HG03175 (cell line): ENCODE results near the gene ZNF331.

Source experiments
- ATAC-seq: cut with Tn5 transposase; IDR thresholded peaks from one replicate; pipeline ENCODE4 v1.9.1; 2021; ENCODE audit warnings: mild to moderate bottlenecking, moderate library complexity; ENCODE audit not compliant: unreplicated experiment

ZNF331 gene

GRCh38 chr19:53520547-53521372 is 17.2 kb upstream of the ZNF331 start:
- peak; percentile 98 for ATAC-seq

DNA sequence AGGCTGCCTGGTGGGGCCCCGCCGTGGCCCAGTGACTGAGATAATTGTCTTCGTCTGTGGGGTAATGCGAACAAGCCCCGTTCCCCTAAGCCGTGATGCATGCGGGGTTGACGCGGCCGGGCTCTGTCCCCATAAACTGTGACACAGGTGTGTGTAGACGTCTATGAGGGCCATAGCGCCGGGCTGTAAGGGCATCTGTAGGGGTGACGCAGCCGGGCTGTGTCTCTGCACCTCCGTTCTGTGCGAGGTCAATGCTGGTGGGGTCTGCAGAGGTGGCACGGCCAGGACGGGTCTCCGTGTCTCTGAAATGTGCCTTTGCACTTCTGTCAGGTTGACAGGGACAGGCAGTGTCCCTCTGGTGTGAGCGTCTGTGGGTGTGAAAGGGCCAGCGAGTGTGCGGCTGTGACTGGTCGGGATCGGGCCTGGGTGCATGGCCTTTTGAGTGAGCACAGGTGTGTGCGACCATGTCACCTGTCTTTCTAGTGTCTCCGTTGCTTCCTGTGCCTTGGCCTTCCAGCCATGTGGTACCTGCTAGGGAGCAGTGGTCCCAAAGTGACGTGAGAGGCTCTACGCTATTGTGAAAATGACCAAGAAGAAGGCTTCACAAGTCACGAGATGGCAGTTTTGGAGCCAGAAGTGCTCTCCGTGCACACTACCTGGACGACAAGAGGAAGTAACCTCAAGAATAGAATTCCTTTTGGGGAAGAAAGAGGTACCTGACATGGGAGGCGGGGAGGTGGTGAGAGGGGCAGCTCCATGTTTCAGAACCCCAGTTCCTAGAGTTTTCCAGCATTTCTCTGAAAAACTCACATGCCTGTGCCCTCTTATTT is 16.4 kb upstream of the ZNF331 start:
- no peak for ATAC-seq

DNA sequence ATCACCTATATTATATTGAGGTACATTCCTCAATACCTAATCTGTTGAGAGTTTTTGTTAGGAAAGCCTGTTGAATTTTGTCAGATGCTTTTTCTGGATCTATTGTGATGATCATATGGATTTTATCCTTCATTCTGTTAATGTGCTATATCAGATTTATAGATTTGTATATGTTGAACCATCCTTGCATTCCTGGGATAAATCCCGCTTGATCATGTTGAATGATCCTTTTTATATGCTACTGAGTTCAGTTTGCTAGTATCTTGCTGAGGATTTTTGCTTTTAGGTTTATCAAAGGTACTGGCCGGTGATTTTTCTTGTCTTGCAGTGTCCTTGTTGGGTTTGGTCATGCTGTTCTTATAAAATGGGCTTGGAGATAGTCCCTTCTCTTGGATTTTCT is 12.0 kb upstream of the ZNF331 start:
- ATAC-seq, result no peak

- no peak for ATAC-seq
These were observed 7.3 kb upstream of the ZNF331 start for GRCh38 chr19:53530622-53531021.

DNA sequence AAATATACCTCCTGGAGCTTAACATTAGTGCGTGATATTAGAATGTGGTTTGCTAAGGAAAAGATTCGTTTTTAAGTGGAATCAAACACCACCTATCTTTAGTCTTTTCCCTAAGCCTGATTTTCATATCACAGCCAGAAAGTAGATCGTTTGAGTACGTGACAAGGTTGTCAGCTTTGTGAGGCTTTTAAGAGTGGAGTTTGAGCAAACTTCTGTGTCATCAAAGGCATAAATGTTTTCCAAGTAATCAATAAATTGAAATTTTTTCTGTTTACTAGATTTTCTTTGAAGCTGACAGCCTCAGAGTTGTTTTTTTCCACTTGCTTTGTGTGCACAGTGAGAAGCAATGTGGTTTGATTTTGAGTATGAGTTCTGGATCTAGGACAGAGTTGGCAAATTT is 6.5 kb upstream of the ZNF331 start:
- no peak for ATAC-seq

- no peak for ATAC-seq
These were observed 5.6 kb upstream of the ZNF331 start for GRCh38 chr19:53532362-53532761.

DNA sequence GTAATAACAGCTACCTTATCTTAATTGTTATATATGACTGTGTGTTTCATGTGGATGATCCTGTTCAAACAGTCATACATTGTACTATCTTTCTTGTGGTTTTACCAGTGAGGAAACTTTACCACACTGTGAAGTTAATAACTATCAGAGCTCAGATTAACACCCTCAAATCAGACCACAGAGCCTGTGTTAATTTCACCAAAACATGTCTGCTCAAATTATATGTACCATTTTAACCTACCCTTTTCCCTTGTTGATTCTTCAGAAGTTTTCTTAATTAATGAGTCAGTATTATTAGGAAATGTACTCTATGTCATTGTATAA is 1.8 kb upstream of the ZNF331 start:
- ATAC-seq, result no peak

- no peak for ATAC-seq
These were observed 824 bp upstream of the ZNF331 start for GRCh38 chr19:53537121-53537520.

GRCh38 chr19:53538378-53539109 is 599 bp downstream of the ZNF331 start:
- no peak for ATAC-seq

GRCh38 chr19:53540091-53540490 is 2.1 kb downstream of the ZNF331 start:
- no peak for ATAC-seq

DNA sequence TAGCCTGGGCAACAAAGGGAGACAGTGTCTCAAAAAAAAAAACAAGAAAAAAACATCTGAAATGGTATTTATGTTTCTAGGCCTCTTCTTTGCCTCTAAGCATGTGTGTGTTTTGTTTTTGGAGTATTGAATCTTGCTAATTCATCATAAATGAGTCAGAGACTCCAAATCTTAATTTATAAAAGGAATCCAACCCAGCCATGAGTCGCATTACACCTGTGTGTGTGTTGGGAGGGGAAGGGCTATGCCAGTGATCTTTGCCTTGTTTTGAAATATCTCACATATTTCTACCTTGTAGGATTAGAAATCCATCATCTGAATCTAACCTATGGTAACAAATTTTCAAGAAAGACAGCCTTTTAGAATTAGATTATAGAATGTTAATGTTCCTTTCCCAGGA is 4.0 kb downstream of the ZNF331 start:
- ATAC-seq, result no peak

DNA sequence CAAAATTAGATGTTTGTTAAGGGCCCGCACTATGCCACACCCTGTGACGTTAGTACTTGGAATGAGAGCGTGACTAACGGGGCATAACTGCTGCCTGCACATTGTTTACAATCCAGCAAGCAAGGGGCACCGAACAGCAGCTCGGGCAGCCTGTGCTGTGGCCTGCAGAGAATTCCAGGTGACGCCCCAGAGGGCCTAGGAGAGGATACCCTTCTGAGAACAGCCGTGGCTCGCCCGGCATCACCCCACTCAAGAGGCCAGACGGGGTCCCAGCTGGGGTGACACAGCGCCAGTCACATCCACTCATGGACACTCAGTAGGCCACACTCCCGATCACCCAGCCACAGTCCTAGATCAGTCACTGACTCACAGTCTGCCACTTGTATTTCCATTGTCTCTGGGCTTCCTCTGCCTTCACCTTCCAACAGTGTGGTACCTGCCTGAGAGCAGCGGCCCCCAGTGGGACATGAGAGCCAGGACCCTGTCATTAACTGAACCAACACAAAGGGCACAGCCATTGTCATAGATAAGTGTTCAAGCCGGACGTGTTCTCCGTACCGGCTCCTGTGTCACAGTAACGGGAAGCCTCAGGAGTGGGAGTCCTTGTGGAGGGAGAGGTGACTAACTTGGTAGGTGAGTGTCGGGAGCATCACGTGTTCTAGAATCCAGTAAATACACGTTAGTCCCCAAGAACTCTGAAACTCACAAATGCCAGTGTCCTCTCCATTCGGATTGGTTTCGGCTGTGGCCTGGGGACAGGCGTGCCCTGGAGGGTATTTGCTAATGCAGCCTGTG is 7.5 kb downstream of the ZNF331 start:
- no peak for ATAC-seq

- ATAC-seq, result no peak
These were observed 9.0 kb downstream of the ZNF331 start for GRCh38 chr19:53546758-53547513.

DNA sequence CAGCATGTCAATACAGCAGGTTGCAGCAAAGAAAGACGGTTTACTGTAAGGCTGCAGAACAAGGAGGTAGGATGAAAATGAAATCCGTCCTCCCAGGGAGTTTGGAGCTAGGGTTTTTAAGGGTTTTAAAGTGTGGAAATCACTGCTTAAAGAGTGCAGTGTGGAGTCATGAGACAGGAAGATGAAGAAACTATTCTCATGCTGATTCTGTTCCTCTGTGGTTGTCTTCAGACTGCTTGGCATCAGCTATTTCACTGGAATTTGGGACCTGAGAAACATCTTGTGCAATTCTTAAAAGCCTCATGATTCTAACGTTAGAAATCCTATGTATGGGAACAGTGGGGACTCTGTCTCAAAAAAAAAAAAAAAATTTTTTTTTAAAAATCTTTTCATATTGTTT is 11.4 kb downstream of the ZNF331 start:
- ATAC-seq, result no peak

DNA sequence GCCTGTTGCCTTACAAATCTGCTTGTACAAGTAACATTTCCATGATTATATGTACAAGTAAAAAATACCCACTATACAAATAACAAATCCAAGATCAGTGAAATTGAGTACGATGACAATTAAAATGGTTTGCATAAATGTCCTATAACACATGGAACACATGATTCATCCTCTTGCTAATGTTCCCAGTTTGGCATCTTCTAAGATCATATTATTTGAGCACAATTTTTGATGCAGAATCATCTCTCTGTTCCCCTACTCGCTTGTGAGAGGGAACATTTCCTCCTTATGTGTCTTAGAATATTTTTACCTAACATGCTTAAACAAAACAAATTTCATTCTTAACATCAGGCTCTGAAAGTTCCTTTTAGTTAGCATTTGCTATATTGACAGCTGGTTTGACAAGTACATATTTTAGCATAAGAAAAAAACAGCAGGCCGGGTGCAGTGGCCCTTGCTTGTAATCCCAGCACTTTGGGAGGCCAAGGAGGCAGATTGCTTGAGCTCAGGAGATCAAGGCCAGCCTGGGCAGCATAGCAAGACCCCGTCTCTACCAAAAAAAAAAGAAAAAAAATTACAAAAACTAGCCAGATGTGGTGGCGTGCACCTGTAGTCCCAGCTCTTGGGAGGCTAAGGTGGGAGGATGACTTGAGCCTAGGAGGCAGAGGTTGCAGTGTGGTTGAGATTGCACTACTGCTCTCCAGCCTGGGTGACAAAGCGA is 14.2 kb downstream of the ZNF331 start:
- ATAC-seq, result no peak

GRCh38 chr19:53553156-53553555 is 15.2 kb downstream of the ZNF331 start:
- no peak for ATAC-seq

GRCh38 chr19:53553865-53554791 is 16.2 kb downstream of the ZNF331 start:
- peak; percentile 77 for ATAC-seq

- ATAC-seq, result no peak
These were observed 16.9 kb downstream of the ZNF331 start for GRCh38 chr19:53554804-53555203.
